HG03575 (cell line): ENCODE measurements around the gene PFDN1.
"Not testable (repeated sequence)": the region's sequence is repeated elsewhere in the genome, so short reads cannot be mapped to it uniquely, and the experiment has no call there.

Experiments
- ATAC-seq: cut with Tn5 transposase; IDR thresholded peaks from one replicate; pipeline ENCODE4 v1.9.1; 2021; ENCODE audit not compliant: unreplicated experiment, insufficient number of reproducible peaks, low FRiP score; ENCODE audit errors: extremely low read depth

PFDN1 gene

GRCh38 chr5:140302786-140303639 is at the start of gene PFDN1:
Gene PFDN1, minus strand, starts transcription at chr5:140303101. Its CDS starts 28 bp downstream, at chr5:140303073.
- peak; percentile 55 for ATAC-seq

- ATAC-seq = no peak
These were observed 48.9 kb upstream of the PFDN1 start for GRCh38 chr5:140351609-140352334.

GRCh38 chr5:140349244-140349643 is 46.3 kb upstream of the PFDN1 start:
- ATAC-seq = no peak

- no peak for ATAC-seq
These were observed 45.2 kb upstream of the PFDN1 start for GRCh38 chr5:140348104-140348503.

GRCh38 chr5:140347360-140347759 is 44.5 kb upstream of the PFDN1 start:
- ATAC-seq = no peak

GRCh38 chr5:140346348-140347221 is 43.7 kb upstream of the PFDN1 start, which contains the start of gene HBEGF:
Gene HBEGF, minus strand, starts transcription at chr5:140346603. Its CDS starts 275 bp downstream, at chr5:140346328.
- peak; percentile 33 for ATAC-seq

- ATAC-seq = no peak
These were observed 43.0 kb upstream of the PFDN1 start for GRCh38 chr5:140345919-140346347.

GRCh38 chr5:140344683-140345423 is 42.0 kb upstream of the PFDN1 start:
- ATAC-seq = no peak

GRCh38 chr5:140343849-140344248 is 40.9 kb upstream of the PFDN1 start:
- ATAC-seq = not testable (repeated sequence)

GRCh38 chr5:140342896-140343295 is 40.0 kb upstream of the PFDN1 start:
- ATAC-seq = no peak

- no peak for ATAC-seq
These were observed 39.4 kb upstream of the PFDN1 start for GRCh38 chr5:140342287-140342686.

GRCh38 chr5:140341591-140341990 is 38.7 kb upstream of the PFDN1 start:
- no peak for ATAC-seq

GRCh38 chr5:140340605-140341121 is 37.8 kb upstream of the PFDN1 start:
- no peak for ATAC-seq

GRCh38 chr5:140339636-140340035 is 36.7 kb upstream of the PFDN1 start:
- ATAC-seq = no peak

GRCh38 chr5:140338908-140339307 is 36.0 kb upstream of the PFDN1 start:
- no peak for ATAC-seq

- ATAC-seq = no peak
These were observed 35.4 kb upstream of the PFDN1 start for GRCh38 chr5:140338336-140338735.

GRCh38 chr5:140337880-140338279 is 35.0 kb upstream of the PFDN1 start:
- ATAC-seq = no peak

- ATAC-seq = no peak
These were observed 33.5 kb upstream of the PFDN1 start for GRCh38 chr5:140336388-140336787.
